ELF-1 (cell line): ENCODE data around the gene RPL27A.

ENCODE experiments used
- DNase-seq: peaks from one replicate; pipeline ENCODE4 v3.0.0-alpha.2; 2016; ENCODE audit warnings: low read depth, low spot score

RPL27A gene

GRCh38 chr11:8720868-8721608 is 38.4 kb downstream of the RPL27A start:
- peak; percentile 94 for DNase-seq

- DNase-seq, result peak; percentile 66
Observed at GRCh38 chr11:8721609-8722500, 39.3 kb downstream of the RPL27A start.

DNA sequence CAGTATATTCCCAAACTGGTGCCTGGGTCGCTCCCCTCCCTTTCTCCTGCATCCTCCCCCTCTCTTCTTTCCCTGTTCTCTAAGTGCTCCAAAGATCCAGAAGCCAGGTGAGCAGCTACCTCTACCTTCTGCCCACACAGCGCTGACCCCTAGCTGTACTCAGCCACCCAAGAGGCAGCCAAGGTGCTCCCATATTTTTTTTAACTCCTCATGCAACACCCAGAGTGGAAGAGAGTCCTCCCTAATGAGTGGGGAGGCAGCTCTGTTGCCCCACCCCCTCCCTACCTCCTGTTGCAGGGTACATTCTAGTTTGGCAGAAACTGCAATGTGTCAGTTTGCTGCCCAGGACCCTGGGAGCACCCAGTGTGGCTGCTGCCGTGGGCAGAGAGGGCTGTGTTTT is 40.2 kb downstream of the RPL27A start:
- DNase-seq, result no peak

DNA sequence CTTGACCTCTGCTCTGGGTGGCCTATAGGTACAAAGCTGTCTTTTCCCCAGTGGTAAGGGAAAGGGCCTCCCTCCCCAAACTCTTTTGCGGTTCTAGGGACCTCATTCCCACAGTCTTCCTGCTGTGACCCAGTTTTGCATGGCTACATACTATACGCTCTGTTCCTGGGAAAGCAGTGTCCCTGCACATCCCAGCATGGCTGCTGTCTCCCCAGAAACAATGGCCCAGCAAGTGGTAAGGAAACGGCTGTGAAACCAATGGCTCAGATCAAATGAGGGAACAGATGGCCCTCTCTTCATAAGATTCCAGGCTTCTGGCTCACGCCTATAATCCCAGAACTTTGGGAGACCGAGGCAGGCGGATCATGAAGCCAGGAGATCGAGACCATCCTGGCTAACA is 41.1 kb downstream of the RPL27A start:
- no peak for DNase-seq

GRCh38 chr11:8724682-8725081 is 42.1 kb downstream of the RPL27A start:
- DNase-seq, result no peak

GRCh38 chr11:8726395-8726794 is 43.8 kb downstream of the RPL27A start:
- DNase-seq, result no peak

GRCh38 chr11:8728563-8728962 is 46.0 kb downstream of the RPL27A start:
- DNase-seq, result no peak

DNA sequence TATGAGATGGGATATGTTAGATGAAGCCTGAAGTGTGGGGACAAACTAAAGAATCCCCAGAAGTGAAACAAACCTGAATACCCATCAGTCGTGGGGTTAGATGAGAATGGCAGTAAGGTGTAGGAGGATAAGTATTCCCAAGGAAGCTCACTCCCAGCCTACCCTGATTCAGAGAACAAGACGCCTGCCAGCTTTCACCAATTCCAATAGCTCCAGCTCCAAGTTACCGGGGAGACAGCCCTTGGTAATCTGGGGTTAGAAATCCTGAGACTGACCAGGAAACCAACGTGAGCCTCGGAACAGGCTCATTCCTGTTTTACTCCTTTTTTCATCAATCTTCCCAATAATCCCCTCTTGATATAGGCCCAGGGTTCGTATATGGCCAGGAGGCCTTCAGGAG is 46.5 kb downstream of the RPL27A start:
- DNase-seq, result no peak

- DNase-seq, result no peak
Observed at GRCh38 chr11:8729837-8730696, 47.5 kb downstream of the RPL27A start.

DNA sequence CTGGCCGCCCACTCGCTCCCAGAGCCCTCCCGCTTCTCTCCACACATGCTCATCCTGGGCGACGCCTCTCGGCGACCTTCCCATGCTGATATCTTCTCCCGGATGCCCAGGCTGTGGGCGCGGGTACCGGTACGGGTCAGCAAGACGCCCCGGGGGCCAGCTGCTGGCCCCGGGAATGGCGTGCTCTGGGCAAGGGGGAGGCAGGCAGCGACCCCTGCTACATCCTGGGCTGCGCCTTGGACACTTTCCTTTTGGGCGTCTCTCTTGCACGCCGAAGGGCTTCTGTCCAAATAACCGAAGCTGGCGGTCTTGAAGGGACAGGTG is 48.1 kb downstream of the RPL27A start:
- no peak for DNase-seq

DNA sequence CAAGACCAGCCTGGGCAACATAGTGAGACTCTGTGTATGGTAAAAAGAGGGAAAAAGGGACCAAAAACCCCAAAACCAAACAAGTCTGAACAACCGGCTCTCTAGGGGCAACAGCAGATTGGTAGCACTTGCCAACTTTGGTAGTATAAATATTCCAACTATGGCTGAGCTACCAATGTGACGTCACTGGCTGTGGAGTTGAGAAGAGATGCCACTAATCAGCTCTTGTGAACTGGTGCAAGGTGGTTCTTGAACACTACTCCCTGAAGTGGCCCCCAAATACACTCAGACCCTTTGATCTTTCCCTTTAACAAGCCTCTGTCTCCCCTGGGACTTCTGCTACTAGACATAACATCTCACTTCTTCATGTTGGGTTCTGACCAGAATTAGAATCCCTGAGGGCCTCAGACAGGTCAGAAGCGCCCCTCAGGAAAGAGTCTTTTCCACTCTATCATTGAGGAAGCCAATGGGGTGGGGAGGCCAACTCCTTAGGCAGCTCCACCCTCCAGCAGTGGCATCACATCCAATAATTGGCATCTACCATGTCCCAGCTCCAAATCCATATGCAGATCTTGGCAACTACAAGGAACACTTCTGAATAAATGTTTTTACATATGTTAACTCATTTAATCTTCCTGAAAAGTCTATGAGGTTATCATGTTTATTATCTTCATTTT is 49.2 kb downstream of the RPL27A start:
- no peak for DNase-seq

- no peak for DNase-seq
Observed at GRCh38 chr11:8732324-8732670, 49.7 kb downstream of the RPL27A start.

GRCh38 chr11:8732748-8733241 is 50.2 kb downstream of the RPL27A start:
- peak; percentile 37 for DNase-seq

DNA sequence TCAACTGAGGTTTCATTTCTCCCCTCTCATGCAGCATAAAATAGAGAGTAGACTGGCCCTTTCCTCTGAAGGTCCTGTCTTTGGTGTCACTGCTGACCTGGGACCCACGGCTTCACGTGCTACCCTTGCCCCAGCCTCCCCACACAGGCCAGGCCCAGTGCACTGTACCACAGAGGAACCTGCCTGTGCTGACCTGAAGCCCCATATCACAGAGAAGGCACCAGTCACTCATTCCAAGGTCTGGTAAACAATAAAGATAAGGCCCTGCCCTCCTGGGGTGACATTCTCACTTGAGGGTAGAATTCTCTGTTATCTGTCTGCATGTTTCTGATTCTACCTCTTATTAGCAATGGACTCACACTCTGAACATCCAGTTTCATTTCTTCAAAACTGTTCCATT is 51.3 kb downstream of the RPL27A start:
- DNase-seq, result no peak

DNA sequence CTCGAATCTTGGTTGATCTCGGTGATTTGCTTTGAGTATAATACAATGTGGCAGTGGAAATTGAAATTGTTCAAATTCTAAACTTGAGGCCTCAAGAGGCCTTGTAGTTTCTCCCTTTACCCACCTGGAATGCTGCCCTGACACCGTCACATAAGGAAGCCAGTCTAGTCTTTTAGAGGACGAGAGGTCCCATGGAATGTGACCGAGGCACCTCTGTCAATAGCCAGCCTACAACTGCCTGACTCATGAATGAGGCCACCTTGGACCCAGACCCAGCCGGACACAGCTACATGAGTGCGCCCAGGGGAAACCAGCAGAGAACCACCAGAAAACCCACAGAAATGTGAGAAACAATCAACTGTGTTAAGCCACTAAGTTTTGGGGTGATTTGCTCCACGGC is 52.5 kb downstream of the RPL27A start:
- no peak for DNase-seq

DNA sequence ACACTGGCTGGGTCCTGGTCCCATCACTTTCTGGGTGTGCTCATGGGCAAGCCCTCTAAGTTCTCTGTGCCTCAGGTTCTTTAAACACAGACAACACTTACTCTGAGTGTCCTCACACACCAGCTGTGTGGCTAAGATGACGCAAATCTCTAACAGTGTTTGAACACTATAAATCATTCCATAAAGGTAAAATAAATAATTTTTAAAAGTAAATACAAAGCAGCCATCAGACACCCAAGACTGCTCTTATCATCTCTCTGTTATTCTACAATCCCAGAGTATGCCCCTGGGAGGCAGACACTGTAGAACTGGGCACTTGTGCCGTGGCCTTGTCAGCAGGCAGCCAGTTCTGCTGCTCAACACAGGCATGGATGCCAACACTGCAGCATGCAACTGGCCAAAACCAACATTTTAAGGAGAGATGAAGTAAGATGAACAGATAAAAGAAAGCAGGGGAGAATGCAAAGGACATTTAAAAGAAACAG is 56.8 kb downstream of the RPL27A start:
- DNase-seq, result no peak
